HG02588 (cell line): ENCODE data around the gene HOXB3.

Experiments
- ATAC-seq: cut with Tn5 transposase; IDR thresholded peaks from one replicate; pipeline ENCODE4 v1.9.1; 2021; ENCODE audit warnings: mild to moderate bottlenecking, moderate library complexity; ENCODE audit not compliant: unreplicated experiment

Gene HOXB3

GRCh38 chr17:48530208-48530886, 59.7 kb downstream of the HOXB3 start:
- ATAC-seq, result no peak

- ATAC-seq, result no peak
These were observed 60.4 kb downstream of the HOXB3 start for GRCh38 chr17:48529683-48530009.

GRCh38 chr17:48528936-48529682, 60.9 kb downstream of the HOXB3 start:
- no peak for ATAC-seq

- ATAC-seq, result no peak
These were observed 61.7 kb downstream of the HOXB3 start for GRCh38 chr17:48528153-48528935.

- no peak for ATAC-seq
These were observed 62.5 kb downstream of the HOXB3 start for GRCh38 chr17:48527547-48527932.

- no peak for ATAC-seq
These were observed 63.2 kb downstream of the HOXB3 start for GRCh38 chr17:48526608-48527546.

GRCh38 chr17:48523010-48523409, 67.0 kb downstream of the HOXB3 start:
- ATAC-seq, result no peak

- no peak for ATAC-seq
These were observed 67.9 kb downstream of the HOXB3 start for GRCh38 chr17:48522031-48522653.

- ATAC-seq, result no peak
These were observed 69.4 kb downstream of the HOXB3 start for GRCh38 chr17:48520631-48521079.

- ATAC-seq, result no peak
These were observed 70.6 kb downstream of the HOXB3 start for GRCh38 chr17:48519427-48519826.

GRCh38 chr17:48517478-48517877, 72.6 kb downstream of the HOXB3 start:
- ATAC-seq, result no peak

- ATAC-seq, result no peak
These were observed 73.8 kb downstream of the HOXB3 start for GRCh38 chr17:48515925-48516900.

GRCh38 chr17:48514477-48514876, 75.6 kb downstream of the HOXB3 start:
- no peak for ATAC-seq

- no peak for ATAC-seq
These were observed 76.2 kb downstream of the HOXB3 start for GRCh38 chr17:48513666-48514455.

- no peak for ATAC-seq
These were observed 76.9 kb downstream of the HOXB3 start for GRCh38 chr17:48513097-48513496.

- ATAC-seq, result peak; percentile 41
These were observed 79.1 kb downstream of the HOXB3 start for GRCh38 chr17:48510761-48511604.

GRCh38 chr17:48510381-48510760, 79.7 kb downstream of the HOXB3 start:
- no peak for ATAC-seq
